Muscle of arm (tissue), 12 donors: ENCODE data around the gene GGN. TPM values are rescaled to one million over a fixed set of nuclear protein-coding genes. Genes with fewer than 3 reads are reported as not detected.
"Not testable (repeated sequence)": the region's sequence is repeated elsewhere in the genome, so short reads cannot be mapped to it uniquely, and the experiment has no call there.

Source experiments
- DNase-seq: peaks from one replicate; pipeline ENCODE4 v3.0.0-alpha.2; 2013
- polyA plus RNA-seq, 12 donors: library from polyadenylated mRNA; unstranded; fragments of 120-200 nt; gene quantifications; one replicate each; pipeline ENCODE4 v1.2.1, GENCODE V29; 2013; ENCODE audit not compliant: insufficient read length in 12 of 12

Gene GGN
- polyA plus RNA-seq, 12 donors = 0.25 to 0.38 (median 0.34) TPM; not detected in 6

GRCh38 chr19:38411898-38412297 lies 24.1 kb upstream of the GGN start:
- DNase-seq = not testable (repeated sequence)

GRCh38 chr19:38411041-38411712 lies 23.3 kb upstream of the GGN start:
- no peak for DNase-seq

- not testable (repeated sequence) for DNase-seq
Measured at GRCh38 chr19:38410407-38410806, 22.6 kb upstream of the GGN start.

- peak; percentile 73 for DNase-seq
Measured at GRCh38 chr19:38409631-38410133, 21.8 kb upstream of the GGN start.

- no peak for DNase-seq
Measured at GRCh38 chr19:38405276-38405675, 17.4 kb upstream of the GGN start.

GRCh38 chr19:38404858-38405257 lies 17.0 kb upstream of the GGN start:
- no peak for DNase-seq

- peak; percentile 97 for DNase-seq
Measured at GRCh38 chr19:38402967-38403674, 15.3 kb upstream of the GGN start, which contains the start of gene FAM98C. Gene FAM98C (plus strand): TSS chr19:38403093. CDS start chr19:38403154, 61 bp downstream.

GRCh38 chr19:38402623-38402966 lies 14.8 kb upstream of the GGN start:
- DNase-seq = no peak

- no peak for DNase-seq
Measured at GRCh38 chr19:38401148-38401547, 13.3 kb upstream of the GGN start.

- no peak for DNase-seq
Measured at GRCh38 chr19:38400361-38400760, 12.5 kb upstream of the GGN start.

- DNase-seq = no peak
Measured at GRCh38 chr19:38399537-38399936, 11.7 kb upstream of the GGN start.

- DNase-seq = no peak
Measured at GRCh38 chr19:38399081-38399480, 11.2 kb upstream of the GGN start.

- no peak for DNase-seq
Measured at GRCh38 chr19:38395381-38396114, 7.7 kb upstream of the GGN start.

GRCh38 chr19:38394488-38394887 lies 6.7 kb upstream of the GGN start:
- no peak for DNase-seq

- no peak for DNase-seq
Measured at GRCh38 chr19:38392707-38393308, 5.0 kb upstream of the GGN start.

- no peak for DNase-seq
Measured at GRCh38 chr19:38391911-38392464, 4.2 kb upstream of the GGN start.

GRCh38 chr19:38389957-38390924 lies 2.4 kb upstream of the GGN start:
- DNase-seq = no peak

GRCh38 chr19:38389101-38389925 lies 1.5 kb upstream of the GGN start:
- DNase-seq = no peak

- DNase-seq = no peak
Measured at GRCh38 chr19:38388349-38389100, 691 bp upstream of the GGN start, which contains the start of gene SPRED3. Gene SPRED3 (plus strand): TSS chr19:38388697. CDS start chr19:38390303, 1,606 bp downstream.
